A549 (cell line): Measurements from ENCODE around the gene NTF3. TPM values are rescaled to one million over a fixed set of nuclear protein-coding genes. Genes with fewer than 3 reads are reported as not detected.

Experiments
- ATAC-seq, 2 experiments: fragments of 200-7000 bp in 1 of 2; fragments of >200 bp in 1 of 2; cut with Nextera tagmentation in 1 of 2; cut with Tn5 transposase in 1 of 2; 3 replicates each; pipeline versions ENCODE4 v1.8.0 to v1.9.1; 2018 to 2020; ENCODE audit warnings: mild to moderate bottlenecking in 1 of 2, moderate library complexity in 1 of 2
- CTCF ChIA-PET: fragments of 300-600 bp; sonication (Branson Sonifier 250); formaldehyde crosslinking; extraction: SDS; loops from one replicate; lab custom pipeline; 2021; ENCODE audit warnings: antibody characterized with exemption, inconsistent platforms; lab: Yijun Ruan, JAX
- POLR2A ChIA-PET: fragments of 350-600 bp; formaldehyde crosslinking; extraction: SDS; loops from one replicate; lab custom pipeline; 2021; ENCODE audit warnings: antibody characterized with exemption, inconsistent platforms; lab: Yijun Ruan, JAX
- DNase-seq, 2 experiments: peaks; one replicate each; pipeline versions ENCODE4 v3.0.0 to v3.0.0-alpha.2; 2011 to 2016; ENCODE audit warnings: low read depth in 1 of 2, low spot score in 1 of 2
- FAIRE-seq: peaks from 2 replicates; lab custom pipeline; 2011; peaks lifted over from hg19 to GRCh38; lab: Jason Lieb, UNC
- H3K27ac ChIP-seq, 2 experiments: fragments of >200 bp; sonication (Bioruptor Twin); formaldehyde crosslinking; 3 replicates each; pipeline ENCODE4 v1.5.1; 2016 to 2017
- H3K4me1 ChIP-seq: fragments of >200 bp; sonication (Bioruptor Twin); formaldehyde crosslinking; 3 replicates; pipeline ENCODE4 v1.6.1; 2016
- H3K4me2 ChIP-seq: fragments of >200 bp; sonication (Bioruptor Twin); formaldehyde crosslinking; 3 replicates; pipeline ENCODE4 v1.6.1; 2016
- H3K4me3 ChIP-seq: fragments of >200 bp; sonication (Bioruptor Twin); formaldehyde crosslinking; 3 replicates; pipeline ENCODE4 v1.5.1; 2016
- H3K9me3 ChIP-seq: fragments of >200 bp; sonication (Bioruptor Twin); formaldehyde crosslinking; 3 replicates; pipeline ENCODE4 v1.6.1; 2016
- BCL3 ChIP-seq: fragments of >200 bp; sonication (Bioruptor Twin); formaldehyde crosslinking; IDR thresholded peaks from 3 replicates; pipeline ENCODE4 v1.6.1; 2016
- BHLHE40 ChIP-seq: IDR thresholded peaks from 2 replicates; pipeline ENCODE4 v1.6.1; 2012; ENCODE audit warnings: low read depth, low read length, inconsistent platforms
- CBX2 ChIP-seq: fragments of 200-600 bp; sonication (generic); IDR thresholded peaks from 2 replicates; pipeline ENCODE4 v1.6.1; 2016; ENCODE audit warnings: low read depth, mild to moderate bottlenecking, borderline replicate concordance
- CBX8 ChIP-seq: fragments of 200-600 bp; sonication (generic); IDR thresholded peaks from 2 replicates; pipeline ENCODE4 v1.6.1; 2016
- FOSL2 ChIP-seq, 2 experiments: fragments of 450-650 bp in 1 of 2; fragments of >200 bp in 1 of 2; sonication (Bioruptor Twin) in 1 of 2; formaldehyde crosslinking; IDR thresholded peaks; 2 replicates each; pipeline versions ENCODE4 v1.5.0 to v1.6.1; 2016 to 2020; ENCODE audit warnings: mild to moderate bottlenecking in 1 of 2, moderate library complexity in 1 of 2
- HMGXB4 ChIP-seq: fragments of 250-450 bp; sonication (Bioruptor Pico); IDR thresholded peaks from 2 replicates; pipeline ENCODE4 v1.5.0; 2021; ENCODE audit warnings: mild to moderate bottlenecking, moderate library complexity, borderline replicate concordance
- HOXA7 ChIP-seq: fragments of 250-450 bp; sonication (Bioruptor Pico); IDR thresholded peaks from 2 replicates; pipeline ENCODE4 v1.5.0; 2020; ENCODE audit warnings: mild to moderate bottlenecking, moderate library complexity
- HOXB5 ChIP-seq: fragments of 250-450 bp; sonication (Bioruptor Pico); IDR thresholded peaks from 2 replicates; pipeline ENCODE4 v1.5.0; 2020; ENCODE audit warnings: mild to moderate bottlenecking, moderate library complexity
- NPAS2 ChIP-seq: fragments of 250-450 bp; sonication (Bioruptor Pico); IDR thresholded peaks from 2 replicates; pipeline ENCODE4 v1.8.0; 2022; ENCODE audit warnings: mild to moderate bottlenecking, moderate library complexity, borderline replicate concordance
- NR3C1 ChIP-seq: fragments of >200 bp; sonication (Bioruptor Twin); formaldehyde crosslinking; IDR thresholded peaks from 3 replicates; pipeline ENCODE4 v1.6.1; 2017
- REST ChIP-seq: fragments of 200-600 bp; sonication (generic); IDR thresholded peaks from 2 replicates; pipeline ENCODE4 v1.6.1; 2016; ENCODE audit warnings: antibody characterized with exemption, mild to moderate bottlenecking, moderate library complexity
- RFX5 ChIP-seq: fragments of 450-650 bp; IDR thresholded peaks from 2 replicates; pipeline ENCODE4 v1.7.1; 2014; ENCODE audit warnings: antibody characterized with exemption, mild to moderate bottlenecking, moderate library complexity
- ZFP36 ChIP-seq: fragments of 450-650 bp; IDR thresholded peaks from 2 replicates; pipeline ENCODE4 v1.6.1; 2014; ENCODE audit warnings: borderline replicate concordance; ENCODE audit not compliant: partially characterized antibody
- ZNF302 ChIP-seq: fragments of 250-450 bp; sonication (Bioruptor Pico); IDR thresholded peaks from 2 replicates; pipeline ENCODE4 v1.9.0; 2021; ENCODE audit warnings: inconsistent platforms, mild to moderate bottlenecking, moderate library complexity
- WGBS: methylation state at CpG from one replicate; pipeline ENCODE4 v1.1.6; 2017; ENCODE audit errors: missing lambda C conversion rate; 5-methylcytosine and 5-hydroxymethylcytosine counted together
- polyA plus RNA-seq, 4 experiments: library from polyadenylated mRNA; depleted of rRNA in 3 of 4; stranded (reverse); fragments of >200 nt; fragmentation: RNase III in 1 of 4; extraction: RNeasy Plus Mini Kit Qiagen cat#74134 plus additional on column Dnase treatment in 1 of 4; gene quantifications; 2 replicates in 3 of 4; 3 replicates in 1 of 4; pipeline ENCODE4 v1.2.3, GENCODE V29; 2011 to 2017

The NTF3 gene
- polyA plus RNA-seq, 2 of the 4 experiments (the other 2 are of a cell fraction) = not detected

GRCh38 chr12:5403411-5403810, 28.5 kb upstream of the NTF3 start:
- Histone ChIP-seq H3K4me2 (no peak overlapping the region), H3K4me3 (no peak overlapping the region), H3K9me3 (no peaks in the 10 kb centered on the region), H3K27ac (no peak overlapping the region), H3K4me1 (no peaks in the 10 kb centered on the region)
- FAIRE-seq = no peak
- TF ChIP-seq CBX2 = no peak
- no peak for TF ChIP-seq HMGXB4 (CRISPR knock-in tag)
- TF ChIP-seq NPAS2 (CRISPR knock-in tag) = no peak
- no peak for TF ChIP-seq BCL3
- no peak for TF ChIP-seq BHLHE40
- ATAC-seq = no peak
- ChIA-PET CTCF (interaction anchor here (1.0 kb wide), 1 partner anchor 25 kb away, joined by 3 read pairs; no protein-coding TSS in a partner anchor), POLR2A (no interaction called here)
- 3% methylated on average over 3 of the region's 3 CpGs for WGBS
- DNase-seq = no peak

- no peak overlapping the region for H3K27ac ChIP-seq
- H3K4me3 ChIP-seq = no peak overlapping the region
- H3K9me3 ChIP-seq = no peaks in the 10 kb centered on the region
- DNase-seq (no peak), FAIRE-seq (no peak), ATAC-seq (no peak)
- ChIA-PET POLR2A (no interaction called here), CTCF (no interaction called here)
- no peak overlapping the region for H3K4me2 ChIP-seq
- TF ChIP-seq NR3C1 (no peak), ZFP36 (no peak), REST (no peak), BCL3 (no peak), CBX8 (no peak), HOXB5 (CRISPR knock-in tag) (no peak), FOSL2 (IDR thresholded peaks at IDR 0.05) (no peak), FOSL2 (CRISPR knock-in tag; IDR thresholded peaks at IDR 0.05) (no peak), RFX5 (no peak), HOXA7 (CRISPR knock-in tag) (no peak), ZNF302 (CRISPR knock-in tag) (no peak)
- no peaks in the 10 kb centered on the region for H3K4me1 ChIP-seq
- 6% methylated on average over 6 of the region's 6 CpGs for WGBS
Measured at GRCh38 chr12:5407034-5407856, 24.7 kb upstream of the NTF3 start.
